ENCODE results near the gene GIPR. TPM values are rescaled to one million over a fixed set of nuclear protein-coding genes. Genes with fewer than 3 reads are reported as not detected.
A peak's percentile ranks its signal among the peaks of the same experiment; 100 is the strongest.
"Not testable (repeated sequence)": the region's sequence is repeated elsewhere in the genome, so short reads cannot be mapped to it uniquely, and the experiment has no call there.

The GIPR gene
- total RNA-seq, 1 donor from 2014 or later: 0.72 TPM

DNA sequence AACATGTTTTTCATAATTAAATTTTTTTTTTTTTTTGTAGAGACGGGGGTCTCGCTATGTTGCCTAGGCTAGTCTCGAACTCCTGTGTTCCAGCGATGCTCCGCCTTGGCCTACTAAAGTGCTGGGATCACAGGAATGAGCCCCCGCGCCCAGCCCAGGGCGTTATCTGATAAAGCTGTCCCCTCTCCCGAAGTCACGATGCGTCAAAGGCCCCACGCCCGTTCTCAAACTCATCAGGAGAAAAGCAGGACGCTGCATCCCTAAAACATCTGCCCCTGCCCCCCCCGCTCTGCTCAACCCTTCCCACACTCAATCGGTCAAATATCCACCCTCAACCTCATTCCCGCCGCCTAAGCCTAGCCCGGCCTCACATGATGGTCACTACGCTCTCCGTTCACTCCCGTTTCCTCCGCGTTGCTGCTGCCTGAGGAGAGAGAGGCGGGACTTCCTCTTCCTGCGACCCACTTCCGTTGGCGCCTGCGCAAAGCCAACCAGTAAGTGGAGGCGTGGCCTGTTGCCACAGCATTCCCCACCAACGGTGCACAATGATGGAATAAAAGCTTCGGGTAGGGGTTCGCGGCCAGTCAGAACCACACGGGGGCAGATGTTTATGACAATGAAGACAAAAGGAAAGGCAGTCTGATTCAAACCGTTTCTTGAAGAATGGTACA lies 23.6 kb downstream of the GIPR start, which contains the start of gene SNRPD2:
Gene SNRPD2 (minus strand): TSS at position 438 of the 671 bp plus-strand sequence. CDS start 65 bp downstream, at position 373.
- peak; percentile 98 for DNase-seq (ENCODE audit: low spot score)

DNA sequence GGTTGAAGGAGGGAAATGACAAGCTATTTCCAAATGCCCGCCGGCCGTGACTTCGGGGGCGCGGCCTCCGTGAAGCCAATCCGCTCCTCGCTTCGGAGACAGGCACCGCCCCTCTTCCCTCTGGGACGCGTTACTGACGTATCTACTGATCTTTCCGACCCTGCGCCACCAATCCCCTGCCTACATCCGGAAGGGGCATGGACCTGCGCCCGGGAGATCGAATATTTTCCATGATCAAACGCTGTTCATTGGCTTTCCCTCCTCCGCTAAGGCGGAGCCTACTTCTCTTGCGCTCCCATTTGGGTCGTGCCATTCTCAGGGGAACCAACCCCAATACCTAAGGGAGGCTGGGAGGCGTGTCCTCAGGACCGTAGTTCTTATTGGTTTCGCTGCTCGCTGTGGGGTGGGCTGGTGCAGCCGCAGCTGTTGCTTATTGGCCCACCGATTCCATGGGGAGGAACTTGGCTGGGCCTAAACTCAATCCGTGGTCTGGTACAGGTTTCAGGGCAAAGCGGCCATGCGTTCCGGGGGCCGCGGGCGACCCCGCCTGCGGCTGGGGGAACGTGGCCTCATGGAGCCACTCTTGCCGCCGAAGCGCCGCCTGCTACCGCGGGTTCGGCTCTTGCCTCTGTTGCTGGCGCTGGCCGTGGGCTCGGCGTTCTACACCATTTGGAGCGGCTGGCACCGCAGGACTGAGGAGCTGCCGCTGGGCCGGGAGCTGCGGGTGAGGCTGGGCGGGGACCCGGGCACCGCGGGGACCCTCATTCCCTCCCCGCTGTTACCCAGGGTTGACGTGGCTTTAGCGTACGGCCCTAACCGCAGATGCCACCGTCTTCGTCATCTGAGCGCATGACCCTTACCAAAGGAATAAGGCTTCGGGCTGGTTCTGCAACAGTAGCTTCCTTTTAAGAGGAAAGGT lies 24.4 kb downstream of the GIPR start, which contains the start of gene QPCTL:
Gene QPCTL (plus strand): TSS at position 480 of the 919 bp plus-strand sequence. CDS start 38 bp downstream, at position 518.
- DNase-seq (ENCODE audit: low spot score): peak; percentile 100

DNA sequence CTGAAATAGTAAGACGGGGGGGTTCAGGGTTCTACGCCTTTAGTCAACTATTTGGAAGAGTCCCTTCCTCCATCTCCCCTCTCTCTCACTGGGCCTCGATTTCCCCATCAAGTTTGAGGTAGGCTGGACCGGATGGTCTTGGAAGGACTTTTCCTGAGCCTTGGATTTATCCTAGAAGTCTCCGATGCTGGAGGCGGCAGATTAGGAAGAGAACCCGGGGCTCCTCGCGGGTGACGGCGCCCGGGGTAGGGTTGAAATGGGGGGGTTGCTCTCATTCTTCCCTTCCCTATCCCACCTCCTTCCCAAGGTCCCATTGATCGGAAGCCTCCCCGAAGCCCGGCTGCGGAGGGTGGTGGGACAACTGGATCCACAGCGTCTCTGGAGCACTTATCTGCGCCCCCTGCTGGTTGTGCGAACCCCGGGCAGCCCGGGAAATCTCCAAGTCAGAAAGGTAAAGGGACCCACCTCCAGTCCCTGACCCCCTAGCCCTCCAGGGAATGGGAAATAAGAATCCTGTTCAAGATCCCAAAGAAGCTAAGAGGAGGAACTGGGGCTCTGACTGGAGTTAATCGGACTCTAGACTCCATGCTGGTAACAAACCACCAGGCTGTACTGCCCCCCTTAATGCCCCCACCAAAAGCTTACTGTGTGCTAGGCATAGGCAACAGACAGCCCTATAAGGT lies 25.2 kb downstream of the GIPR start:
- DNase-seq (ENCODE audit: low spot score): peak; percentile 76

DNA sequence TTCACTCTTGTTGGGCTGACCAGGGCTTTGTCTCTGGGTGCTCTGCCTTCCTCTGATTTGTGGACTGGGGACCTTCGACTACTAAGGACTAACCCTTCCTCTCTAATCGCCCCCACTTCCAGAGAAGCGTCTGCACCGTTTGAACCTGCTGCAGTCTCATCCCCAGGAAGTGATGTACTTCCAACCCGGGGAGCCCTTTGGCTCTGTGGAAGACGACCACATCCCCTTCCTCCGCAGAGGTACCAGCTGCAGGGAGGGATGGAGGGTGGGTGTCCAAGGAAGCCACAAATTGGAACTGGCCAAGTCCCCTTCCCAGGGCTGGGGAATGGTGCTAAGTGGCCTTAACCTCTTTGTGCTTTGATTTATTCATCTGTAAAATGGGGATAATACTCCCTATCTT lies 33.7 kb downstream of the GIPR start:
- DNase-seq (ENCODE audit: low spot score): no peak

DNA sequence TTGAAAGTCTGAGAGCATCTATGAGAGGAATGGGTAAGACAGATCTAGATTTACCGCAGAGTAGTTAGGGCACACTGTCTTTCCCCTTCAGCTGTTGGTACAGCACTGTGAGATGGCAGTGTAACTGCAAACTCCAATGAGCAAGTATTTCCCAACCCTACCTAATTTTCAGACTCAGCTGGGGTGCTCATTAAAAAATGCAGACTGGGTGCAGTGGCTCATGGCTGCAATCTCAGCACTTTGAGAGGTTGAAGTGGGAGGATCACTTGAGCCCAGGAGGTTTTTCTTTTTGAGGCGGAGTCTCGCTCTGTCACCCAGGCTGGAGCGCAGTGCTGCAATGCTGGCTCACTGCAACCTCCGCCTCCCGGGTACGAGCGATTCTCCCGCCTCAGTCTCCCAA lies 37.1 kb downstream of the GIPR start:
- DNase-seq (ENCODE audit: low spot score): no peak

DNA sequence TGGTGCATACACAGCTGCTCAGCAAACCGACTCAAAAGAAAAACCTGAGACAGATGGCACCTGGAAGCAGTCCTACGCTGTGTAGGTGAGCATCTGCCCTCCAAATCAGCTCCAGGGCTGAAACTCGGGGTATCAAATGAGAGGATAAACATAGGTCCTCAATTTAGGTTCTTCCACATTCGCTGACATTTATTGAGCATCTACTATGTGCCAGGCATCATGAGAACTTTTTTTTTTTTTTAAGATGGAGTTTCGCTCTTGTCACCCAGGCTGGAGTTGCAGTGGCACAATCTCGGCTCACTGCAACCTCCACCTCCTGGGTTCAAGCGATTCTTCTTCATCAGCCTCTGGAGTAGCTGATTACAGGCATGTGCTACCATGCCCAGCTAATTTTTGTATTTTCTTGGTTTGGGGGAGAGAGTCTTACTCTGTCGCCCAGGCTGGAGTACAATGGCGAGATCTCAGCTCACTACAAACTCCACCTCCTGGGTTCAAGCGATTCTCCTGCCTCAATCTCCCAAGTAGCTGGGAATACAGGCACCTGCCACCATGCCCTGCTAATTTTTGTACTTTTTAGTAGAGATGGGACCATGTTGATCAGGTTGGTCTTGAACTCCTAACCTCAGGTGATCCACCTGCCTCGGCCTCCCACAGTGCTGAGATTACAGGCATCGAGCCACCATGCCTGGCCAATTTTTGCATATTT lies 37.8 kb downstream of the GIPR start:
- DNase-seq (ENCODE audit: low spot score): no peak

DNA sequence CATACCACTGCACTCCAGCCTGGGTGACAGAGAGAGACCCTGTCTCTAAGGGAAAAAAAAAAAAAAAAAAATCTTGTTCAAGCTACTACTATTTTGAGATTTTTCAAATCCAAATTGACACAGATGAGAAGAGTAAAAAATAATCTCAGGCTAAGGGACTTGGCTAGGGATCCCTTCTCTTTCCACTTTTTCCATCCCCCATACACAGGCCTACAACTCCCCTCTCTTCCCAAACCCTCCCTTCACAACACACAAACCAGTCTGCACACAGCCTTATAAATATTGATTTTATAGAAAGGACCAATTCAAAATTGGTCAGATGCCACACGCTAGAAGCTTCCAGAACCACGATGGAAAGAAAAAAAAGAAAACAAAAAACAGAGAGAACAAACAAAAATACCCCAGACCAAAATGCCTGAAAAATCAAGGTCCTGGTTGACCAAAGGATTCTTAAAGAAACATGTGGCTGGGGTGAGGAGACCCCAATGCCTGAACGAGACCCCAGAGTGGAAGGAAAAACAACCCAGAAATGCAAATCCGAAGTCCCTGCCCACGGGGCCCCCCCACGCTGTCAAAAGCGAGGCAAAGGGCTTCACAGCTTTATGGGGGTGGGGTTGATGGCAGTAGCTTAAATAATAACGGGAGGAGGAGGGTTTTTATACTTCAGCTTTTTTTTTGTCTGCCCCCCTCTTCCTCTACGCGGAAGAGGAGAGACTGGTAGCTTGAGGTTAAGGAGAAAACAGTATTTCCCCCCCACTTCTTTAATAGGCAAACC lies 42.5 kb downstream of the GIPR start:
- DNase-seq (ENCODE audit: low spot score): no peak

DNA sequence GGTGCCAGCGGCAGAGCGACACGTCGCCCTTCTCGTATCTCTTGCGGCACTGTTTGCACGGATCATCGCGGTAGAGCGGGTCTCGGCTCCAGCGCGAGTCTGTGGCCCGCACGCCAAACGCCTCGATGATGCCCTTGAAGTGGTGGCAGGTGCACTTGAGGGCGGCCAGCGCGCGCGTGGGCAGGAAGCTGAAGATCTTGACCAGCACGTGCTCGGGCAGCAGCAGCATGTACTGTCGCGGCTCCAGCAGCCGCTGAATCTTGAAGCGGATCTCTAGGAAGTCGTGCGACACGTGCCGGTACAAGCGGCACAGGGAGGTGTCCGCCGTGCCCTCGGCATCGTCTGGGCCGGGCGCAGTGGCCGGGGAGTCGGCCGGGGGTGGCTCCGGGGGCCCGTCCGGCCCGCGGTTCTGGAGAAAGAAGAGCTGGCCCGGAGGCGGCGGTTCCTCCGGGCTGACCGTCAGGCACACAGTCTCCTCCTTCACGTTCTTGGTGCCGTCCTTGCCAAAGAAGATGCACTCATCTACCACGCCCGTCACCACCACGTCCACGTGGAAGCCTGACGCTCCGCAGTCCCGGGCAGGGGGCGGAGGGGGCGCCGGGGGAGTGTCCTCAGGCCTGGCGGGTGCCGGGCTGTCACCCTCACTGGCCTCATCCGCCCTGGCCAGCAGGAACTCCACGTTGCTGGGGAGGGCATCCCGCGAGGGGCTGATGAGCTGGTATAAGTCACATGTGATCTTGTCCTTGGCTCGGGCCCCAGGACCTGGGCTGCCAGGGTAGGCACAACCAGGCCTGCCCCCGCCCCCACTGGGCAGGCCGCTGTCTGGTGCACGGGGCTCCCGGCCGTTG lies 44.1 kb downstream of the GIPR start:
- no peak for DNase-seq (ENCODE audit: low spot score)

DNA sequence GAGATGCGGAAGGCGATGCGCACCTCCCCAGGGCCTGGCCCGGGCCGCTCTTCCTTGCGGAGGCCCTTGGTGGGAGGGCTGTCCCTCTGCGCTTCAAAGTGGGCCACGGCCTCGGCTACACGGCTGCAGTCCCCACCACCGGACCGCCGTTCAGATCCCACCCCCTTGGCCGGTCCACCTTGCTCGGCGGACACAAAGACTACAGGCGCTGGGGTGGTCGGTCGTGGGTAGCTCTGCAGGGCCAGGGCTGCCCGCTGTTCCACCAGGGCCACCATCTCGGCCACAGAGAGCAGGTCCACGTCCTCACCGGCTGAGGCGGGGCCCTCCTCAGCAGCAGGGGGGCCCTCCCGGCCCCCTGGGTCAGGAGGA lies 44.7 kb downstream of the GIPR start:
- DNase-seq (ENCODE audit: low spot score): no peak

DNA sequence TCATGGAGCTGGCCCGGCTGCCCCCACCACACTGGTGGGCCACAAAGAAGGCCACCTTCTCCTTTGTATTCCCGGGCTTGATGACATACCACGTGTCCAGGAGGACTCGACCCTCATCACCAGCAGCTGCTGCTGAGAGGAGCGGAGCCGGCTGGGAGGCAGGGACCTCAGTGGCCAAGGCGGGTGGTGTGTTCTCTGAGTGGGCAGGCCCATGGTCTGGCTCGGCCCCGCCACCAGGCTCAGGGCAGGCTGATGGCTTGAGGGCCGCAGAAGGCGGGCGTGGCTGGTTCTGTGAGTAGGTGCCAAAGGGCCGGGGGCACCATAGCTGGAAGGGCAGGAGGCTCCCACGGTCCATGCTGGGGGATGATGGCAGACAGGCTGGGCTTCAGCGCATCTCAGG lies 45.1 kb downstream of the GIPR start:
- no peak for DNase-seq (ENCODE audit: low spot score)

DNA sequence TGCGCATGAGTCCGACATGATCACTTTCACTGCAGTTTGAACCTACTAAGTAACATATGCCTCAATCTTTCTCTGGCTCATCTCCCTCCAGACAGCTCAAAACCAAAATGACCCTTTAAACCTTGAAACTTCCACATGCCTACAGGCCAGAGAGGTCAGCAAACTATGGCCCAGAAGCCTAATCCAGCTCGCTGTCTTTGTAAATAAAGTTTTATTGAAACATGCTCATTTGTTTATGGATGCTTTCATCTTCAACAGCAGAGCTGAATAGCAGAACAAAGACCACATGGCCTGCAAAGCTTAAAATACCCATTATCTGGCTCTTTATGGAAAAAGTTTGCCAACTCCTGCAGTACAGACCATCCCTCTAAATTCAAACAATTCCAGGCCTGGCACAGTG lies 47.1 kb downstream of the GIPR start:
- no peak for DNase-seq (ENCODE audit: low spot score)

DNA sequence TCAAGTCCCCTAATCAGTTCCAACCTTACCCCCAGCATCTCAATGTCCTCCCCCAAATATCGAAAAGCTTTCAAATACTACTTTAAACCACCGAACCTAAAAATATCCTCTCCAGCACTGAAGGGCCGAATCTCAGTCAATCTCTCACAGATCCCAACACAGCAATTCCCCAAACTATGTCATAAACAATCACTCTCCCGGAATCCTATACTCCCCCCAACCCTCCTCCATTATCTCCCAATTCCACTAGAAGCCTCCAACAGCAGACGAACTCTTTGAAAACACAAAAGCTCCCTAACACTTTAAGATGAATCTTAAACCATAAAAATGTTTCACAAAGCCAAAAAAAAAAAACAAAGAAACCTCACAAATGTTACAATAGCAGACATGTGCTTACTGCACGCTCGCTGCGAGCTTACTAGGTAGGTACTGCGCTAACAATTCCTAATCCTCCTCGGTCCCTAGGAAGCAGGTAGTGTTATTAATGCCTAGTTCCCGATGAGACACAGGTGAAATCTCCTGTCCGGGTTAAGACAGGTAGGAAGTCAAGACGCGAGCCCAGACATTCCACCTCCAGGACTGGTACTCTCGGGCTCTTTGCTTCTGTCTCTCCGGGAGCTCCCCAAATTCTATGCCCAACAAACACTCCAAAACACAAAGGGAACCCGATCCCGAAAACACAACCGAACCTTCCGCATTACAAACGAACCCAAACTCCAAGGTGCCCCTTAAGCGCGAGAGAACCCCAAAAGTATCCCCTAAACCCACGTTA lies 48.5 kb downstream of the GIPR start:
- no peak for DNase-seq (ENCODE audit: low spot score)

DNA sequence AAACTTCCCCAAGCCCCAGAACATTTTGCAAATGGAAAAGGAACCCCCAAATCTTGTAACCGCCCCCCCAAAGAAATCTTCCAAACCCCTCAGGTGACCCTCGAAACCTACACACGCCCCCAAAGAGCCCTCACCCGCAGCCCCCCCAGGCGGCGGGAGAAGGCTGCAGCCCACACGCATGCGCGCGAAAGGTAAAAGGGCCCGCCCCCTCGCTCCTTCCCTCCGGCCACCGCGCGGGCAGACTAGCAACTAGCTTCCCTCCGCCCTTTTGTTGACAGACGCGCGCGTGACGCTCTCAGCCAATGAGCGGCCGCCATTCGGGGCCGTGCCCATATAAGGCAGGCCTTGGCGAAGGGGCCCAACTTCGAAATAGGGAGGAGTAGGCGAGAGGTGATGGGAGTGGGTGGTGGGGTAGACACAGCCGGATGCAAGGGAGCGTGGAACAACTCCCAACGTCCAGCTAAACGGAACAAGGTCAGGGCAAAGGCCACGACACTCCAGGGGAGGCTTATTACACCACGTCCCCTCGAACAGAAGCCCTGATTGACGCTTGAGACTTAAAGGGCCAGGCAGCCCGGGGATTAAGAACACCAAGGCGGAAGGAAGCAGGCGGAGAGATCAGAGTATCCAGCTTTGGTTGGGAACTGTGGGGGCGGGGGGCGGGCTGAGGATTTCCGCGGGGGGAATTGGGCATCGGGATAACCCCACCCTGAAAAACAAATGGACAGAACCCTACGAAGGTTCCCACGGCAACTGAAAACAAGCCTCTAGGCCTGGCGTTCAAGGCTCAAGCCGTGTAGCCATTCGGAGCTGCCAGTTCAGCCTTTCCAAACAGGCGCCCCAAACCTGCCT lies 49.3 kb downstream of the GIPR start:
- peak; percentile 99 for DNase-seq (ENCODE audit: low spot score)

DNA sequence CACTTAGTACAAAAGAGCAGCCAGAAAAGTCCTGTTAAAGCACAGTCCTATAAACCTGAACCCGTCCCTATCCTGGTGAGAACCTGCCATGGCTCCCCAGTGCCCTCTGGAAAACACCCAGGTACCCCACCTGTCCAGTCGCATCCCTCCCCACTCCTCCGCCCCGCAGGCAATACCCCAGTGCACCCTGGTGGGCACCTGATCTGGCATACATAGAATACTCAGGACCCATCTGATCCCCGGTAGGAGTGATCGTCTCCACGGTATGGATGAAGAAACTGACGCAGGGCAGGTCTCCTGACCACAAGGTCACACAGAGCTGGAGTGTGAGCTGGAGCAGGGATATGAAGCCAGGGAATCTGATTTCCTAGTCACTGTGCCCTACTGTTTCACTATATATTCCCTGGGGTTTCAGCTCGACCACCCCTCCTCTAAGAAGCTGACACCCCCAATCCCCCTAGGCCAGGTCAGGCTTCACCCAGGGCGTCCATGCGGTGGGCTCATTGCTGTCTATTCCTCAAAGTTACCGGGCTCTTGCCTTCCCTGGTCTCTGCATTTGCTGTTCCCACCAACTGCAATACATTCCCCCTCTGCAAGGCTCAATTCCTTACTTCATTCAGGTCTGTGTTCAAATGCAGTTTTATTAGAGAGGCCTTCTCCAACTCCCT lies 50.1 kb downstream of the GIPR start:
- no peak for DNase-seq (ENCODE audit: low spot score)

DNA sequence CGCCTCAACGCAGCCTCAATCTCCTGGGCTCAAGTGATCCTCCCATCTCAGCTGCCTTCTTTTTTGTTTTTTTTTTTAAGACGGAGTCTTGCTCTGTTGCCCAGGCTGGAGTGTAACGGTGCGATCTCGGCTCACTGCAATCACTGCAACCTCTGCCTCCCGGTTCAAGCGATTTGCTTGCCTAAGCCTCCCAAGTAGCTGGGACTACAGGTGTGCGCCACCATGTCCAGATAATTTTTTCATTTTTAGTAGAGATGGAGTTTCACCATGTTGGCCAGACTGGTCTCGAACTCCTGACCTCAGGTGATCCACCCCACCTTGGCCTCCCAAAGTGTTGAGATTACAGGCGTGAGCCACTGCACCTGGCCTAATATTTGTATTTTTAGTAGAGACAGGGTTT lies 52.0 kb downstream of the GIPR start:
- DNase-seq (ENCODE audit: low spot score): not testable (repeated sequence)

DNA sequence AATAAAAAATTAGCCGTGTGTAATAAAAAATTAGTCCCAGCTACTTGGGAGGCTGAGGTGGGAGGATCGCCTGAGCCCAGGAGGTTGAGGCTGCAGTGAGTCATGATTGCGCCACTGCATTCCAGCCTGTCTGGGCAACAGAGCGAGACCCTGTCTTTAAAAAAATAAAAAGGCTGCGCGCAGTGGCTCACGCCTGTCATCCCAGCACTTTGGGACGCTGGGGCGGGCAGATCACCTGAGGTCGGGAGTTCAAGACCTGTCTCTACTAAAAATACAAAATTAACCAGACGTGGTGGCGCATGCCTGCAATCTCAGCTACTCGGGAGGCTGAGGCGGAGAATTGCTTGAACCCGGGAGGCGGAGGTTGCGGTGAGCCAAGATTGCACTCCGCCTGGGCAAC lies 60.7 kb downstream of the GIPR start:
- not testable (repeated sequence) for DNase-seq (ENCODE audit: low spot score)

DNA sequence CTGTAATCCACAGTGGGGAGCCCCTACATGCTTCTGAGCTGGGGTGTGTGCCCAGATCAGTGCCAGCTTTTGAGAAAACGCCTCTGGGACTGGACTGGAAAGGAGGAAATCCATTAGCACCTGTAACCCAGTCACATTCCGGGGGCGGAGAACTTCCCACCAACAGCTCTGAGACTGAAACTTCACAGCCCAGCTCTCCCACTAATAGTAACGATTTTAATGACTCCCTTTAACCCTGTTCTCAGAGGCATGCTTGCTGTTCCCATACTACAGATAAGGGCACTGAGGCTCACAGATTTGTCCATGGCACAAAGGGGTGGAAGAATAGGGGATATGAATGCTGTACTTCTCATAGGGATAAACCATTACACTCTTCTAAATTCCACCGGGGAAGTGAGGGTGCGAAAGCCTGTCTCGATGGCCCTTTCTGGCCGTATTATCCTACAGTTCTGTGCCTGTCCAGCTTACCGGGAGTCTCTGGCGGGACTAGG lies 61.8 kb downstream of the GIPR start:
- no peak for DNase-seq (ENCODE audit: low spot score)
